ENCODE results near the gene SMIM35. TPM values are rescaled to one million over a fixed set of nuclear protein-coding genes. Genes with fewer than 3 reads are reported as not detected.

The SMIM35 gene
- total RNA-seq, 1 experiment from 2014 or later = not detected

DNA sequence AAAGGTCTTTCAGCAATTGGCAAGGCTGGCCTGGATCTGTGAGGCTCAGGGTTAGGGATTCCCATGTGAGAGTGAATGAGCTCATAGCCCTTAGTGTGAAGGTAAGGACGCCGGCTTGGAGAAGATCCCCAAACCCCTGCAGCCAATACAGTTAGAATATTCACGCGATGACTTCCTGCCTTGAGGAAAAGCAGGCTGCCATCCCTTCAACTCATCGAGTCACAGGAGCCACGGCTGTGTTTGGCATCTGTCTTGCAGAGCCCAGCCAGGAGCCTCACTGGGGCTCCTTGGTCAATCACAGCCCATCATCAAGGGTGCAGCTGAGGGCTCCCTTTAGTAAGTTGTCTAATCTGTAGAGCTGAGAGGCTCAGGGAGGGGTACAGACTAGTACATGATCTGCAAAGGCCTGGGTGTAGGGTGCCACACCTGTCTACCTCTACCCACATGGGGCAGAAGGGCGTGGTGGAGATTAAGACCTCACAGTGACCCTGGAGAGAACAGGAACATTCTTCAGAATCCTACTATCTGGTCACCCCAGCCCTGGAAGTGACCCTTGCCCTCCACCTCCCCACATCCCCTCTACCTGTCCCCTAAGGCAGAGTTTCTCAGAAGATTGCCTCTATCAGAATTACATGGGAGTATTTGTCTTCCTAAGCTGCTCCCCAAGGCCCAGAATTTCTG is 82.1 kb downstream of the SMIM35 start:
- H2BK15ac ChIP-seq (ENCODE audit: low read depth, low read length) = no peak overlapping the region; the same call in 1 of the 2 replicates

More for the DNA sequence above, 82.1 kb downstream of the SMIM35 start:
- Histone ChIP-seq H2BK12ac (ENCODE audit: insufficient read length, low read depth, low read length) (no peak overlapping the region), H3K9ac (ENCODE audit: extremely low read depth, insufficient read length, low read length) (no peak overlapping the region), H3K79me2 (ENCODE audit: insufficient read depth, low read length) (no peaks in the 10 kb centered on the region), H3K4me1 (ENCODE audit: insufficient read depth, low read length) (0 out of 2 replicates have a peak, but pooled peaks cover 6% of the 10 kb centered on the region), H2BK5ac (ENCODE audit: insufficient read length, low read length) (no peak overlapping the region), H4K91ac (ENCODE audit: insufficient read length, low read depth, low read length) (no peak overlapping the region), H2BK120ac (ENCODE audit: low read depth, low read length, poor library complexity, severe bottlenecking) (no peak overlapping the region), H2AK5ac (ENCODE audit: insufficient read length, low read length) (no peak overlapping the region), H3K23ac (ENCODE audit: insufficient read length, low read depth, low read length) (no peak overlapping the region), H3K79me1 (ENCODE audit: insufficient read depth, low read depth, low read length, poor library complexity, severe bottlenecking) (no peaks in the 10 kb centered on the region), H4K8ac (replicated peaks; ENCODE audit: insufficient read length, low read depth, low read length) (no peak overlapping the region), H3K23me2 (ENCODE audit: insufficient read length, low read depth, low read length, poor library complexity, severe bottlenecking) (no peaks in the 10 kb centered on the region), H3K14ac (ENCODE audit: insufficient read depth, low read length) (no peak overlapping the region), H3K4me2 (ENCODE audit: insufficient read depth, insufficient read length, low read length) (no peak overlapping the region), H3K4ac (ENCODE audit: low read depth, low read length) (no peak overlapping the region), H3K56ac (ENCODE audit: insufficient read length, low read depth, low read length) (no peak overlapping the region), H2BK20ac (ENCODE audit: low read depth, low read length, poor library complexity, severe bottlenecking) (no peak overlapping the region), H3K27me3 (ENCODE audit: insufficient read depth, low read length) (peaks cover 2% of the 10 kb centered on the region; the same call in 1 of the 2 replicates), H3K27ac (ENCODE audit: insufficient read length, low read depth, low read length) (no peak overlapping the region), H3K9me3 (ENCODE audit: control insufficient read depth, low read depth, low read length) (no peaks in the 10 kb centered on the region), H3T11ph (ENCODE audit: low read length) (no peak overlapping the region), H2AFZ (ENCODE audit: low read length) (no peak overlapping the region), H4K5ac (ENCODE audit: insufficient read length, low read depth, low read length) (no peak overlapping the region), H4K20me1 (ENCODE audit: control insufficient read depth, insufficient read depth, insufficient read length) (no peaks in the 10 kb centered on the region), H3K18ac (ENCODE audit: insufficient read length, low read depth, low read length) (no peak overlapping the region)
- WGBS (ENCODE audit: extremely low coverage, insufficient read length, low lambda C conversion rate) = no CpG with 5 or more reads among the region's 7 CpGs
- DNase-seq = no peak
- Mint-ChIP-seq H3K36me3 (ENCODE audit: insufficient read depth in 1 of 3, low read depth in 3 of 3) (no peaks in the 10 kb centered on the region), H3K9me3 (no peaks in the 10 kb centered on the region), H3K27me3 (ENCODE audit: low read depth) (peaks cover 15% of the 10 kb centered on the region), H3K4me3 (no peak overlapping the region), H3K4me1 (peaks cover 8 to 10% of the 10 kb centered on the region in 2 experiments), H3K27ac (no peak overlapping the region)
- TF ChIP-seq, protein P1, sequence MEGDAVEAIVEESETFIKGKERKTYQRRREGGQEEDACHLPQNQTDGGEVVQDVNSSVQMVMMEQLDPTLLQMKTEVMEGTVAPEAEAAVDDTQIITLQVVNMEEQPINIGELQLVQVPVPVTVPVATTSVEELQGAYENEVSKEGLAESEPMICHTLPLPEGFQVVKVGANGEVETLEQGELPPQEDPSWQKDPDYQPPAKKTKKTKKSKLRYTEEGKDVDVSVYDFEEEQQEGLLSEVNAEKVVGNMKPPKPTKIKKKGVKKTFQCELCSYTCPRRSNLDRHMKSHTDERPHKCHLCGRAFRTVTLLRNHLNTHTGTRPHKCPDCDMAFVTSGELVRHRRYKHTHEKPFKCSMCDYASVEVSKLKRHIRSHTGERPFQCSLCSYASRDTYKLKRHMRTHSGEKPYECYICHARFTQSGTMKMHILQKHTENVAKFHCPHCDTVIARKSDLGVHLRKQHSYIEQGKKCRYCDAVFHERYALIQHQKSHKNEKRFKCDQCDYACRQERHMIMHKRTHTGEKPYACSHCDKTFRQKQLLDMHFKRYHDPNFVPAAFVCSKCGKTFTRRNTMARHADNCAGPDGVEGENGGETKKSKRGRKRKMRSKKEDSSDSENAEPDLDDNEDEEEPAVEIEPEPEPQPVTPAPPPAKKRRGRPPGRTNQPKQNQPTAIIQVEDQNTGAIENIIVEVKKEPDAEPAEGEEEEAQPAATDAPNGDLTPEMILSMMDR (conservative IDR thresholded peaks at IDR 0.05) = no peak

Data from H9 (cell line).